H1 (cell line): ENCODE results near the gene ABCC9. TPM values are rescaled to one million over a fixed set of nuclear protein-coding genes. Genes with fewer than 3 reads are reported as not detected.

Experiments used
- ATF2 ChIP-seq: IDR thresholded peaks from 2 replicates; pipeline ENCODE4 v1.6.1; 2012; ENCODE audit warnings: low read length, inconsistent platforms
- CEBPB ChIP-seq: IDR thresholded peaks from 2 replicates; pipeline ENCODE4 v1.6.1; 2012; ENCODE audit warnings: low read depth, low read length
- CHD7 ChIP-seq: fragments of 300-600 bp; sonication (generic); IDR thresholded peaks from 2 replicates; pipeline ENCODE4 v1.7.1; 2012; ENCODE audit warnings: low read length, moderate library complexity, mild to moderate bottlenecking, inconsistent platforms; ENCODE audit not compliant: insufficient replicate concordance
- EGR1 ChIP-seq: IDR thresholded peaks from 2 replicates; pipeline ENCODE4 v1.6.1; 2011; ENCODE audit warnings: low read depth, low read length, borderline replicate concordance
- HDAC6 ChIP-seq: IDR thresholded peaks from one replicate; pipeline ENCODE4 v1.7.1; 2012; ENCODE audit warnings: low read depth, mild to moderate bottlenecking, inconsistent platforms, low read length, moderate library complexity
- JUN ChIP-seq: IDR thresholded peaks from 2 replicates; pipeline ENCODE4 v1.6.1; 2011; ENCODE audit warnings: low read depth, mild to moderate bottlenecking, improper control_type of control experiment, low read length
- RFX5 ChIP-seq: IDR thresholded peaks from 2 replicates; pipeline ENCODE4 v1.6.1; 2011; ENCODE audit warnings: low read depth, low read length, improper control_type of control experiment, borderline replicate concordance
- TBP ChIP-seq: IDR thresholded peaks from 2 replicates; pipeline ENCODE4 v1.6.1; 2011; ENCODE audit warnings: low read depth, low read length, improper control_type of control experiment
- polyA plus RNA-seq, 7 experiments: library from polyadenylated mRNA; depleted of rRNA in 3 of 7; stranded (reverse) in 5 of 7; unstranded in 2 of 7; fragments of >200 nt in 5 of 7; fragments of 200-250 nt in 2 of 7; gene quantifications; 1 replicate in 5 of 7; 2 replicates in 1 of 7; 4 replicates in 1 of 7; pipeline versions ENCODE4 v1.2.1 to v1.2.3, GENCODE V29; 2011 to 2013; ENCODE audit warnings: missing spikeins in 2 of 7, mixed read lengths in 2 of 7
- total RNA-seq: library from RNA; stranded (reverse); fragmentation: NEBNext Ultra II Directional; extraction: Animal tissue kit (Norgen Biotek cat#: 25700); gene quantifications from 2 replicates; pipeline ENCODE4 v1.2.1, GENCODE V29; 2021

Gene ABCC9
- total and polyA plus RNA-seq, 2 of the 8 experiments (the other 6 are each of a cell fraction or from before 2014, with no cell fraction given) = under 0.01 TPM; not detected in 1

DNA sequence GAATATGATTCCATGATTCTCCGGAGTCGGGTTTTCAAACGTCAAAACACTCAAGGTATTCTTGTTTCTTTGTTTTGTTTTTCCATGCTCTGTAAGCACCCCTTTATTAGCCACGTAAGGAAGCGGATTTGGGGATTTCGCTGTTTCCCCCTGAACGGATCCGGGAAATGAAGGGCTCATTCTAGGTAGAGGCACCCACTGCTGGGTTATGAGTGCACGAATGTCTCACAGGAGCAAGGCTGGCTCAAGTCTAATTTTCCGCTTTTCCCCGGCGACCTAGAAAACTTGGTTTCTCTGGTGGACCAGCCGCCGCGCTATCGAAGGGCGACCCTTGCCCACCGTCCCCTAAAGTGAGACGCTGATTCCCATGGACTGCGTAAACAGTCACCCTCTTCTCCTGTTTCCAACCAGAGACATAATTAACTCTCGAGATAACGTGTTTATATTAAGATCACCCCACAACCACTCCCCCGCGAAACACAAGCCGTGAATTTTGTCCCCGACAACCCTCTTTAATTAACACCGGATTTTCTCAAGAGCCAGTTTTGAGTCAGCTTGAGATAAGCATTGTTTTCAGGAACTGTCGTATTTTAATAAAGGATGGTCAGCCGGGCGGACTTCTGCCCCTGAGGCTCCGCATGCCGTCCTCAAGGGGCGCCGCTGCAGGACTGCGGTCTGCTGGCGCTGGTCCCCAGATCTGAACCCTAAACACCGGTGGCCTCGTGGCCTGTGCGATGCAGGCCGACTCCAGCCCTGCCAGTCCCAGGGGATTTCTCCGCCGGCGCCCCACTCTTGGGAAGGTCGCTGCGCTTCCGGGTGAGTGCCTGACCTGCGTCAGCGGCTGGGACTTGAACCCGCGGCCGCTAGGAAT is 515 bp upstream of the ABCC9 start (continued):
- TF ChIP-seq CHD7 (no peak), JUN (no peak), EGR1 (no peak), RFX5 (no peak), HDAC6 (no peak), TBP (no peak), ATF2 (no peak), CEBPB (no peak)
